ENCODE measurements around the gene KANK3.
"Not testable (repeated sequence)": the region's sequence is repeated elsewhere in the genome, so short reads cannot be mapped to it uniquely, and the experiment has no call there.

KANK3 gene

DNA sequence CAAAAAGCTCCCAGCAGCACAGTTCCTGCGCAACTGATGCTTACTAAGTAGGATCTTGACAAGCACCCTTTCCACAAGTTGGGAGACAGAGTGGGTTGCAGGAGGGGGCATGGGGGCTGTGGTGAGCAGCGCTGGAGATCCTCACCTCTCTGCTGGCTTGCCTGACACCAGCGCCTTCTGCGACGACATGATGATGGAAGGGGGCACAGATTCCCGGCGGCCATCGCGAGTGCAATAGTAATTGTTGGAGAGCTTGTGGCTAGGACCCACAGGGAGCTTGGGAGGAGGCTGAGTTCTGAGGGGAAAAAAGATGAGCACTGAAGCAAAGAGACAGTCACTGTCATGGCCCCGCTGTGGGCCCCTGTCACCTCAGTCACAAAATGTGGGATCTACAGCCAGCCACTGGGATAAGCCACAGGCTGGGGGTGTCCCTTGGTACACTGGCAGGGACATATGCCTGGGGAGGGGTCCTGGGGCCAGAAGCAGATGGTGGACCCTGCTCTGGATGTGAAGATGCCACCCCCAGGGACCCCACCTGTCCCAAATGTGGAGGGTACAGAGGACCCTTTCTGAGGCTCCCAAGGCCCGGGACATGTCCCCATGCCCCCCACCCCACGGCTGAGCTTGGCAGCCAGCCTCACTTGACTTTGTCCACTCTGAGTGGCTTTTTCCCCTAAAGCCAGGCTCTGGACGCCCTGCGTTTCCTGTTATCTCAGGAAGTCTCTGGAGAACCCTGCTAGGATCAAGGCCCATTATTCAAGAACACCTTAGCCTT is 26.5 kb downstream of the KANK3 start:
- DNase-seq = no peak

DNA sequence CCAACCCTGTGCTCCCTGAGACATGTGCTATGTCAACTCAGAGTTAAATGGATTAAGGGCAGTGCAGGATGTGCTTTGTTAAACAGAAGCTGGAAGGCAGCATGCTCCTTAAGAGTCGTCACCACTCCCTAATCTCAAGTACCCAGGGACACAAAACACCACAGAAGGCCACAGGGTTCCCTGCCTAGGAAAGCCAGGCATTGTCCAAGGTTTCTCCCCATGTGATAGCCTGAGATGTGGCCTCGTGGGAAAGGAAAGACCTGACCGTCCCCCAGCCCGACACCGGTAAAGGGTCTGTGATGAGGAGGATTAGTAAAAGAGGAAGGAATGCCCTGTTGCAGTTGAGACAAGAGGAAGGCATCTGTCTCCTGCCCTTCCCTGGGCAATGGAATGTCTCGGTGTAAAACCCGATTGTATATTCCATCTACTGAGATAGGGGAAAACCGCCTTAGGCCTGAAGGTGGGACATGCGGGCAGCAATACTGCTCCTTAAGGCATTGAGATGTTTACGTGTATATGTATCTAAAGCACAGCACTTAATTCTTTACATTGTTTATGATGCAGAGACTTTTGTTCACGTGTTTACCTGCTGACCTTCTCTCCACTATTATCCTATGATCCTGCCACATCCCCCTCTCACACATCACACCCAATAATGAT is 28.0 kb downstream of the KANK3 start:
- DNase-seq = not testable (repeated sequence)

DNA sequence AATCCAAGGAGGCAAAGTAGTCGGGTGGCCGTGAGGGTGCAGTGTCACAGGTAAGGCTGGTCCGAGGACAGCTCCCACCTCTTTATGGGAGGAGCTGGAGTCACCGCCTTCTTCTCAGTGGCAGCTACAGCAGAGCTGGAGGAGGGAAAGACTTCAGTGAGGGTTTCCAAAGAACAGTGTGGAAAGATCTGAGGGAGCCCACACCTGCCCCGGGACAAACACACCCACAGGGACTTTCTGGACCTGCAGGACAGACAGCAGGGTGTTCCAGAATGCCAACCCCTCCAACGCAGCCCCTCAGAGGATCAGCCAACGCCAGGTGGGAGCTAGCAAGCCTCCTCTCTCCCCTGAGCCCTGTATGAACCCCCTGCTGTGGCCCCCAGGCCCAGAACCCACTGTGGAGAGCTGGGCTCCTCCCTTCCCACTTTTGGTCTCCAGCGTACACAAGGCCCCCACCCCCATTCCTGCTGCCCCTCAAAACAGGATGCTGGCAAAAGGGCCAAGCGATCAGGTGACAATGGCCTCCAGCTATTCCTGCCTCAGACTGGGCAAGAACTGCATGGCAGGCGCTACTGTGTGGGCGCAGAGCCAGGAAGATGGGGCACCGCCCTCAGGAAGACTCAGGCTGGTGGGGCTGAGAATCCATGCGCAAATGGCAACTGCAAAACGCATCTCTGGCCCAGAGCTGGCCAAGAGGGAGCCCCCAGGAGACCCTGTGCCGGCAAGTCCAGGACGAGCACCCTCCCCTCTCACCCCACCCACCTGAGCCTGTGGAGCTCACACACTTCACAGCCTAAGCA is 31.4 kb downstream of the KANK3 start:
- DNase-seq = no peak

DNA sequence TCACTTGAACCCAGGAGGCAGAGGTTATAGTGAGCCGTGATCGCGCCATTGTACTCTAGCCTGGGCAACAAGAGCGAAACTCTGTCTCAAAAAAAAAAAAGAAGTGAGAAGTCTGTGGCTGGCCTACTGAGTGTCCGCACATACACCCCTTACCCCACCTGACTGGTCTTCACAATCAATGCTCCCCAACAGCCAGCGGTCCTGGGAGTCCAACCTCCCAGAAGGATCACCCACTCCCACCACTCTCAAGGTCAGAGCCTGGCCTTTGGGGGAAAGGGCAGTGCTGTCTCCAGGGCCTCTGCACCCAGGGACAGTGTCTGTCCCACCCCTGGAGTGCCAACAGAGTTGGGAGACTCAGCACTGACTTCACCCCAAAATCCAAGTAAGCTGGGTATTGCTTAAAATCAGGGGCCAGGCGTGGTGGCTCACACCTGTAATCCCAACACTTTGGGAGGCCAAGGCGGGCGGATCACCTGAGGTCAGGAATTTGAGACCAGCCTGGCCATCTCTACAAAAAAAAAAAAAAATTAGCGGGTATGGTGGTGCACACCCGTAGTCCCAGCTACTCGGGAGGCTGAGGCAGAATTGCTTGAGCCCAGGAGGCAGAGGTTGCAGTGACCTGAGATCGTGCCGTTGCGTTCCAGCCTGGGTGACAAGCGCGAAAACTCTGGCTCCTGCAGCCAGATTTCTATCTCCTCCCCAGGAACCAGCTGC is 32.6 kb downstream of the KANK3 start:
- no peak for DNase-seq

DNA sequence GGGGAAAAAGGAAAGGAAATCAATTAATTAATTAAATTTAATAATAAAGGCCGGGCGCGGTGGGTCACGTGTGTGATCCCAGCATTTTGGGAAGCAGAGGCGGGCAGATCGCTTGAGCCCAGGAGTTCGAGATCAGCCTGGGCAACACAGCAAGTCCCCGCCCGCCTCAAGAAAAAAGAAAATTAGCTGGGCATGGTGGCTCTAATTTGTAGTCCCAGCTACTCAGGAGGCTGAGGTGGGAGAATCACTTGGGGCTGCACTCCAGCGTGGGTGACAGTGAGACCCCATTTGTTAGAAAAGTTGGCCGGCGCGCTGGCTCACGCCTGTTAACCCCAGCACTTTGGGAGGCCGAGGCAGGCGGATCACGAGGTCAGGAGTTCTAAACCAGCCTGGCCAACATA is 34.2 kb downstream of the KANK3 start:
- DNase-seq = no peak

- DNase-seq = peak; percentile 85
Observed at GRCh38 chr19:8307965-8308866, 34.8 kb downstream of the KANK3 start, which contains the start of gene CD320. TSS of gene CD320 (minus strand) at chr19:8308358. CDS start at chr19:8308290, 68 bp downstream.

- DNase-seq = no peak
Observed at GRCh38 chr19:8307400-8307964, 35.6 kb downstream of the KANK3 start.

DNA sequence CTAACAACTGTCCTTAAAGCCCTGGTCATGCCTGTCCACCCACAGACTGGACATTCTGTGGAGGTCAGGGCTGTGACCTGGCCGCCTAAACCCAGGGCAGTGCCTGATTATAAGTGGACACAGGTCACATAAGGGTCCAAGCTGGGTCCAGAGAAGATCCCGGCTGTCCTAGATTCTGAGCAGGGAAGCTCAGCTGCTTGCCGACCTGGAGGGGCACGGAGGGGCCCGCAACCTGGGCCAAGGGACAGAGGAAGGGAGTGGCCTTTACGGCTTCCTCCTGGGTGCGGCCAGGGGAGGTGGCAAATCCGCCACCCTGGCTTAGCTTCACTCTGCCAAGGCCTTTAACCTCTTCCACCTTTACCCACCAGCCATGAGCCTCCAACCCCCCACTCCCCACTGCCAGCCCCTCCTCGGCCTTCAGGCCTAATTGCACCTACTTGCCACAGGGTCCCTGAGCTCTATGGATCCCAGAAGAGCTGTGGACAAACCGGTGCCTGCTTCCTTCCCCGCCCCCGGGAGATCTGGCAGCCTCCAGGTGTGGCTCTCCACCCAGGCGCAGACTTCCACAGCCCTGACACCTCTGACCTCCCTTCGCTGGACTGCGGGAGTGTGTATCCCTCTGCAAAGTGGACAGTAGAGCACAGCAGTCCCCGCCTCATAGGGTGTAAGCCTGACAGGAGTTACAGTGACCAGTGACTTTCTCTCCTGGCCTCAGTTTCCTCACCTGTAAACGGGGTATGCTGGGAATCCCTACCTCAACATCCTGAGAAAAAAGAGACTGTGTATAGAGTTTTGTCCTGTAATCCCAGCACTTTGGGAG is 36.6 kb downstream of the KANK3 start:
- no peak for DNase-seq

GRCh38 chr19:8305798-8306197 is 37.3 kb downstream of the KANK3 start:
- no peak for DNase-seq

DNA sequence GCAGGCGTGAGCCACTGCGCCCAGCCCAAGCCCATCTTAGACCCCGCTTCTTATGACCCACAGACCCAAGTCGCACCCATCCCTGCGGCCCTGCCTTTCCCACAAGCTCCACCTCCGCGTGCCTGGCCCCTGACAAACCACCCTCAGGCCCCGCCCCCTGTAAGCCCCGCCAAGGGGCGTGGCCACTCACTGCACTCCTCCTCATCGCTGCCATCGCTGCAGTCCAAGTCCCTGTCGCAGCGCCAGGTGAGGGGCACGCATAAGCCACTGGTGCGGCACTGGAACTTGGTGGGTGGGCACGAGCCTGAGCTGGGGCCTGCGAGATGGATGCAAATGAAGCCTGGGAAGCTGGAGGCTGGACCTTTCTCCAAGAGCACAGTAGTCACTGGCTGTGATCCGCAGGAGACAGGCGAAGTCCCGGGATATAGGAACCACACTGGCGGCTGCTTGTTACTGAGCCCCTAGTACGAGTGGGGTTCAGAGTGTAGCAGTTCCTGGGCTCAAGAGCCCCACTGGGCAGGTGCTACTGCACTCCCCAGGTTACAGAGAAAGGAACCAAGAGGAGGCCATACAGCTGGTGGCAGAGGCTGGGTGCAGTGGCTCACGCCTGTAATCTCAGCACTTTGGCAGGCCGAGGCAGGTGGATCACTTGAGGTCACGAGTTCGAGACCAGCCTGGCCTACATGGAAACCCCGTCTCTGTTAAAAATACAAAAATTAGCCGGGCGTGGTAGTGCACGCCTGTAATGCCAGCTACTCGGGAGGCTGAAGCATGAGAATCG is 38.0 kb downstream of the KANK3 start:
- DNase-seq = no peak

DNA sequence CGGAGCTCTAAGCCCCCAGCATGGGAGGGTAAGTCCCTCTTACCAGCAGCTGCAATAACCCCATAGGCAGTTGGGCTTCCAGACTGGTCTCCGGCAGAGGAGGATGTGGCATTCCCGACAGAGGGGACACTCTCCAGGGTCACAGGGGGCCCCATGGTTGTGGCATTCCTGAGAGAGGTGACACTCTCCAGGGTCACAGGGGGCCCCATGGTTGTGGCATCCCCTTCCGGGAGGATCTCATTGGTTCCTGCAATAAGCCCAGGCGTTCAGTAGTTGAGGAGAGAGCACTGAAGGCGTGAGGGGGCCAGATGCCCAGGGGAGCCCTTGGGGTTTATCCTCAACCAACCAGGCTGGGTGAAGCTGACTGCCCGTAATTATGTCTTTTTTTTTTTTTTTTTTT is 40.3 kb downstream of the KANK3 start:
- no peak for DNase-seq

DNA sequence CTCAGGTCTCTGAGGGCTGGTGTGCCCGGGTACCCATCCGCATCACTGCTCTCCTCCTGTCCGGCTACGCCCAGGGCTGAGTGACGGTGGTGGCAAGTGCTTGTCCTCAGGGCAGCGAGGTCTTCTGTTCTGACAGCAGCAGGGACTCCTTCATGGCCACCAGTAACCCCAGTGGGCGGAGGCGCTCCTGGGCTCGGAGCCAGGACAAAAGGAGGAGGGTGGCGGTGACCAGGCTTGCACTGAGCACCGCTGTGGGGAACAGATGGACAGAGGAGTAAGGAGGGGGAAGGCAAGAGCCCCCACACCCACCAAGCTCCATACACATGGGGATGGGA is 40.7 kb downstream of the KANK3 start:
- no peak for DNase-seq

DNA sequence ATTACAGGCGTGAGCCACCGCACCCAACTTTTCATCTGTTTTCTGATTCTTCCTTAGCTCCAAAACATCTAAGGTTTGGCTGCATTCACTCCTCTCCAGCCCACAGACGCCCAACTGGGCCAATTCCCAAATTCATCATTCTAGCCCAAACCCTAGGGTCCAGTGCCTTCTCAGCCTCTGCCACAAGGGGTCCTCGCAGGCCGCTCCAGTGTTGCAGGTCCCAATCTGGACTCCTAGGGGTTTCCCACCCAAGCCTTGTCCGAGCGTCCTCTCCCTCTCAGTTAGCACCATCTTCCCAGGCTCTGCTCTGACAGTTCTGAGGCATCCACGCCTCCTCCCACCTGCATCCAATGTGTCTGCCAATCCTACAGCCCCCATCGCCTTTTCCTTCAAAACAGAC is 51.7 kb downstream of the KANK3 start:
- not testable (repeated sequence) for DNase-seq

DNA sequence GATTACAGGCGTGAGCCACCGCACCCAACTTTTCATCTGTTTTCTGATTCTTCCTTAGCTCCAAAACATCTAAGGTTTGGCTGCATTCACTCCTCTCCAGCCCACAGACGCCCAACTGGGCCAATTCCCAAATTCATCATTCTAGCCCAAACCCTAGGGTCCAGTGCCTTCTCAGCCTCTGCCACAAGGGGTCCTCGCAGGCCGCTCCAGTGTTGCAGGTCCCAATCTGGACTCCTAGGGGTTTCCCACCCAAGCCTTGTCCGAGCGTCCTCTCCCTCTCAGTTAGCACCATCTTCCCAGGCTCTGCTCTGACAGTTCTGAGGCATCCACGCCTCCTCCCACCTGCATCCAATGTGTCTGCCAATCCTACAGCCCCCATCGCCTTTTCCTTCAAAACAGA is 66.6 kb downstream of the KANK3 start:
- DNase-seq = not testable (repeated sequence)
